ENCODE measurements around the gene COL1A1. TPM values are rescaled to one million over a fixed set of nuclear protein-coding genes. Genes with fewer than 3 reads are reported as not detected.
A peak's percentile ranks its signal among the peaks of the same experiment; 100 is the strongest.

COL1A1 gene
- total RNA-seq, 2 donors from 2014 or later: 456 to 1,821 TPM

DNA sequence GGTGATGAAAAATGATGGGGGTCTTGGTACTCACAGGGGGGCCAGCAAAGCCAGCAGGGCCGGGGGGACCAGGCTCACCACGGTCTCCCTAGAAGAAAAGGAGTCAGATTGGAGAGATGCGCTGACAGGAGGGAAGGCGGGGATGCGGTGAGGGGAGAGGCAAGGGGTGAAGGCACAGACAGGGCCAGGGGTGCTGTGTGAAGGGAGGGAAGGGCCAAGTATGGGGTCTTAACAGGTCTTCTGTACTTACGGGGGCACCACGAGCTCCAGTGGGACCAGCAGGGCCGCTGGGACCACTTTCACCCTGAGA is 11.2 kb downstream of the COL1A1 start:
- peak; percentile 72 for DNase-seq (ENCODE audit: low spot score)
- intact Hi-C loops (cut with DNase I): no loop called here

GRCh38 chr17:50189550-50190292 is 11.7 kb downstream of the COL1A1 start:
- intact Hi-C loops (cut with DNase I): no loop called here

DNA sequence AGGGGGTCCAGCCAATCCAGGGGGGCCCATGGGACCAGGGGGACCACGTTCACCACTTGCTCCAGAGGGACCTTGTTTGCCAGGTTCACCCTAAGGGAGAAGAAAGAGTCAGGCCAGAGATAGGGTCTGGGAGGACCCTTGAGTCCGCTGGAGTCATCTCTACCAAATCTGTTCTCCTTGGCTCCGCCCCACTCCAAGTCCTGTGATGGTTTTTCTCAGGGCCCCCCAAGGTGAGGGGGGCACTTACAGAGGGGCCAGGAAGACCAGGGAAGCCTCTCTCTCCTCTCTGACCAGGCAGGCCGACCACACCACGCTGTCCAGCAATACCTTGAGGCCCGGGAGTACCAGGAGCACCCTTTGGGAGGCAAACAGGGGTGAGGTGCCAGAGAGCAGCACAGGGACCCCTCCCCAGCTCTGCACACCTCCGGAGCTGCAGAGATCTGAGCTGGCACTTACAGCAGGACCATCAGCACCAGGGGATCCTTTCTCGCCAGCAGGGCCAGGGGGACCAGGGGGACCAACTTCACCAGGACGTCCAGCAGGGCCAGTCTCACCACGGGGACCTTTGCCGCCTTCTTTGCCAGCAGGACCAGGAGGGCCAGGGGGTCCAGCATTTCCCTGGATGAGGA is 12.4 kb downstream of the COL1A1 start:
- intact Hi-C loops (cut with DNase I): no loop called here
- DNase-seq (ENCODE audit: low spot score): no peak

More at GRCh38 chr17:50189550-50190292, 11.7 kb downstream of the COL1A1 start:
- DNase-seq (ENCODE audit: low spot score): peak; percentile 68

DNA sequence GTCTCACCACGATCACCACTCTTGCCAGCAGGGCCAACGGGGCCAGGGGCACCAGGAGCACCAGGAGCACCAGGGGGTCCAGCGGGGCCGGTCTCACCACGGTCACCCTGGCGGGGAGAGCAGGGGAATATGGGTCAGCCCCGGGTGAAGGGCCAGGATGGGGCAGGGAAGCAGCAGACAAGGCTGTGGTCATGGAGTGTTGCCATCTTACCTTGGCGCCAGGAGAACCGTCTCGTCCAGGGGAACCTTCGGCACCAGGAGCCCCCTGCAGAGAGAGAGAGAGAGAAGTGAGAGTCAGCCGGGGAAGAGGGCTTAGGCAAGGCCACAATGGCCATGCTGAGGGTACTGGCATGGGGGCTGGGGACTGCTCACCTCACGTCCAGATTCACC is 12.9 kb downstream of the COL1A1 start:
- intact Hi-C loops (cut with DNase I): no loop called here
- no peak for DNase-seq (ENCODE audit: low spot score)

DNA sequence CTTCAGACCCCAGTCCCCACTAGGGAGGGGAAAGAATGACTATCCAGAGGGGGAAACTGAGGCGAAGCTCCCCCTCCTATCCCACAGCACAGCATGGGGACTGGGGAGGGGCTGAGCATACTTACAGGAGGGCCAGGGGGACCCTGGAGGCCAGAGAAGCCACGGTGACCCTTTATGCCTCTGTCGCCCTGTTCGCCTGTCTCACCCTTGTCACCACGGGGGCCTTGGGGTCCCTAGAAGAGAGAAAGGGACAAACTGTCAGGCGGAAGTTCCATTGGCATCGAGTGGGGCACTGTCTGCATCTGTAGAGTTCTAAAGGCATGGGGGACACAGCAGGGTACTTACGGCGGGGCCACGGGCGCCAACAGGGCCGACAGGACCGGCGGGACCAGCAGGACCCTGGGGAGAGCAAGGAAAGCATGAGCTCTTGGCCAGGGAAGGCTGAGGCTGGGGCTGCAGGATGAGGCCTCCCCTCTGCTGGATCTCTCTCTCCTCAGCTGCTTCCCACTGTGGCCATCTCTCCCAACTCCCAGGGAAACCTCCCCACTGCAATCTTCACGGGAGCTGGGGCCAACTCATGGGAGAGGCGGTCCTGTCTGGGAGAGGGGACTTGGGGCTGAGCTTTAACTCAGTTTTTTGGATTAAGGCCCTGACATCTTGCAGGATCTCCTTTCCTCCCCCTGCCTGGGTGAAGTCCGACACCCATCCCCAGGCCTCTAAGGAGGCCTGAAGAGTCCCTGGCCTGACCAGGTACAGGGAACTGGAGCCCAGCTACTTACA is 13.5 kb downstream of the COL1A1 start:
- no peak for DNase-seq (ENCODE audit: low spot score)
- intact Hi-C loops (cut with DNase I): loop anchor here in 1 of 2 donors (1.0 kb wide), 1 partner anchor 35 kb away; no protein-coding TSS in a partner anchor

- DNase-seq (ENCODE audit: low spot score): no peak
- intact Hi-C loops (cut with DNase I): loop anchor here in 1 of 2 donors (1.0 kb wide), 1 partner anchor 36 kb away; no protein-coding TSS in a partner anchor
These were observed 14.1 kb downstream of the COL1A1 start for GRCh38 chr17:50187394-50187725.

DNA sequence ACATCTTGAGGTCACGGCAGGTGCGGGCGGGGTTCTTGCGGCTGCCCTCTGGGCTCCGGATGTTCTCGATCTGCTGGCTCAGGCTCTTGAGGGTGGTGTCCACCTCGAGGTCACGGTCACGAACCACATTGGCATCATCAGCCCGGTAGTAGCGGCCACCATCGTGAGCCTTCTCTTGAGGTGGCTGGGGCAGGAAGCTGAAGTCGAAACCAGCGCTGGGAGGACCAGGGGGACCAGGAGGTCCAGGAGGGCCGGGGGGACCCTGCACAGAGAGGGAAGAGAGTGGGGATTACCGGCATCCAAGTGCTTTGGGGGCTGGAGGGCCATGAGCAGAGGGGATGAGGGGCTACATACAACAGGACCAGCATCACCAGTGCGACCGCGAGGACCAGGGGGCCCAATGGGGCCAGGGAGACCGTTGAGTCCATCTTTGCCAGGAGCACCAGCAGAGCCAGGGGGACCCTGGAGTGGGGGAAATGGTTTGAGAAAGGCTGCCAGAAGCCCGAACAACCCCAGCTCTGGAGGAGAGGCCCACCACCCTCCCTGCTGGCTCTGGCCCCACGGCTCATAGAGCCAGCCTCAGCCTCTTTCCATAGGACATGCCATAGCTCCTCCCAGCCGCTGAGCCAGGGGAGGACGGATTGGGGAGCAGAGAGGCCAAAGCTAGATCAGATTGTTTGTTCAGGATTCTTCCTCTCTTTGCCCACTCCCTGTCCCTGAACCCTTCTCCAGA is 14.6 kb downstream of the COL1A1 start:
- intact Hi-C loops (cut with DNase I): loop anchor here in 1 of 2 donors (1.0 kb wide), 1 partner anchor 36 kb away; no protein-coding TSS in a partner anchor
- no peak for DNase-seq (ENCODE audit: low spot score)

DNA sequence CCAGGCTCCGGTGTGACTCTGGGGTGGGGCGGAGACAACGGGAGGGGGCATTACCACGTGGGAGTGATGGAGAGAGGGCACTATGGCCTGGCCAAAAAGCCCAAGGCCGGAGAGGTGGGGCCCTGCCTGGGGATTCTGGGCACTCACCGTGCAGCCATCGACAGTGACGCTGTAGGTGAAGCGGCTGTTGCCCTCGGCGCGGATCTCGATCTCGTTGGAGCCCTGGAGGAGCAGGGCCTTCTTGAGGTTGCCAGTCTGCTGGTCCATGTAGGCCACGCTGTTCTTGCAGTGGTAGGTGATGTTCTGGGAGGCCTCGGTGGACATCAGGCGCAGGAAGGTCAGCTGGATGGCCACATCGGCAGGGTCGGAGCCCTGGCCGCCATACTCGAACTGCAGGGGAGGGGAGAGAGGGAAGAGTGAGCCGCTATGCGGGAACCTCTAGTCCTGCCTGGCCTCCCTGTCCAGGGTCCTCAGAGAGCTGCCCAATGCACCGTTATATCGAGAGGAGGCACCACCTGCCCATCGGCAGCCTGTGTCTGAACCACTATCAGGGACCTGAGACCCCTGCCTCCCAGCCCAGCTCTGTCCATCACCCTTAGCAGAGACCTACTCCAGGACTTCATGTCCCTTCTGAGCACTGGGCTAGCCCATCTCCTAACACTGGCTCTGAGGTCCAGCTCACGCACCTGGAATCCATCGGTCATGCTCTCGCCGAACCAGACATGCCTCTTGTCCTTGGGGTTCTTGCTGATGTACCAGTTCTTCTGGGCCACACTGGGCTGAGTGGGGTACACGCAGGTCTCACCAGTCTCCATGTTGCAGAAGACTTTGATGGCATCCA is 15.6 kb downstream of the COL1A1 start:
- no peak for DNase-seq (ENCODE audit: low spot score)
- intact Hi-C loops (cut with DNase I): no loop called here

- no peak for DNase-seq (ENCODE audit: low spot score)
- intact Hi-C loops (cut with DNase I): no loop called here
These were observed 16.6 kb downstream of the COL1A1 start for GRCh38 chr17:50184611-50185398.

DNA sequence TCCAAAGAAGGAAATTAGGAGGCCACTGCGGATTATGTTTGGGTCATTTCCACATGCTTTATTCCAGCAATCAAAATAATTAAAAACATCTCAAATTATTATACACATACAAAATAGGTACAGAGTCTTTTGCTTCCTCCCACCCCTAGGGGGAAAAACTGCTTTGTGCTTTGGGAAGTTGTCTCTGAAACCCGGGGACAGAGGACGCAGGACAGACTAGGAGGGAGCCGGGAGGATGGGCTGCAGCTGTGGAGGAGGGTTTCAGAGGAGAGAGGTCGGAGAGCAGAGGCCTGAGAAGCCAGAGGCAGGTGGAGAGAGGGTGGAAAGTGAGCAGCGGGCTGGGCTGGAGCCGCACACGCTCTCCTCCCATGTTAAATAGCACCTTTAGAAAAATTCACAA is 17.4 kb downstream of the COL1A1 start:
- DNase-seq (ENCODE audit: low spot score): no peak
- intact Hi-C loops (cut with DNase I): no loop called here

DNA sequence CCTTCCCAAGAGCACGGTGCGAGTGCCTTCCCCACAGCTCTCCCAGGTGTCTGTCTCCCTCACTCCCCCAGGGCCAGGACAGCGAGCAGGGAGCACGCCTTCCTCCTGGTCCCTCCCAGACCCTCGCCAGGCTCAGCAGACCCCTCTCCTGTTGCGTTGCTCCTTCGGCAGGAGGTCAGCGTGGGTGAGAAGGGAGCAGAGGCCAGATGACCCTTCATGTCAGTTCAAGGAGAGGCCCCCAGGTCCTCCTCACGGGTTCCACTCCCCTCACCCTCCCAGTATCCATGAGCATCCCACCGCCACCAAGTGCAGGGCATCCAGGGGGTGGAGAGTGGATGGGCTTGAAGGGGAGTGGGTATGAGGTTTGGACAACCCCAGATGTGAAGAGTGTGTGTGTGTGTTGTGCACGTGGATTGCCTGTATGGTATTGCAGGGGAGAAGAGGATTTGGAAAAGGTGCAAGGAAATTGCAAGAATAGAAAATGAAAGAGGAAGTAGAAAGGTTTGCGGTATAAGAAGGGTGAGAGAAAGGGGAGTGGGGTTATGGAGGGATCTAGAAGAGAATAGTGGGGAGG is 17.9 kb downstream of the COL1A1 start:
- DNase-seq (ENCODE audit: low spot score): no peak

GRCh38 chr17:50182783-50183420 is 18.5 kb downstream of the COL1A1 start:
- intact Hi-C loops (cut with DNase I): no loop called here
- no peak for DNase-seq (ENCODE audit: low spot score)

More for the DNA sequence above, 17.9 kb downstream of the COL1A1 start:
- intact Hi-C loops (cut with DNase I): no loop called here

GRCh38 chr17:50181591-50182560 is 19.6 kb downstream of the COL1A1 start:
- intact Hi-C loops (cut with DNase I): no loop called here
- DNase-seq (ENCODE audit: low spot score): no peak

GRCh38 chr17:50181144-50181543 is 20.3 kb downstream of the COL1A1 start:
- no peak for DNase-seq (ENCODE audit: low spot score)
- intact Hi-C loops (cut with DNase I): no loop called here

GRCh38 chr17:50180620-50181019 is 20.8 kb downstream of the COL1A1 start:
- intact Hi-C loops (cut with DNase I): no loop called here
- DNase-seq (ENCODE audit: low spot score): no peak

GRCh38 chr17:50180111-50180510 is 21.3 kb downstream of the COL1A1 start:
- intact Hi-C loops (cut with DNase I): no loop called here
- no peak for DNase-seq (ENCODE audit: low spot score)

Measured in posterior vena cava (tissue), 2 donors.